Sigmoid colon (tissue), 7 donors: ENCODE measurements around the gene TSPAN9. TPM values are rescaled to one million over a fixed set of nuclear protein-coding genes. Genes with fewer than 3 reads are reported as not detected.

Source experiments
- DNase-seq: peaks from one replicate; pipeline ENCODE4 v3.0.0-alpha.2; 2019
- H3K27ac ChIP-seq, 4 donors: fragments of 200-600 bp; sonication (generic); one replicate each; pipeline ENCODE4 v1.5.1; 2016 to 2019; ENCODE audit warnings: mild to moderate bottlenecking in 1 of 4
- H3K27me3 ChIP-seq, 3 donors: fragments of 200-600 bp; sonication (generic); one replicate each; pipeline ENCODE4 v1.5.1; 2019; ENCODE audit warnings: mild to moderate bottlenecking in 1 of 3
- H3K36me3 ChIP-seq, 4 donors: fragments of 200-600 bp; sonication (generic); one replicate each; pipeline ENCODE4 v1.5.1; 2016 to 2019
- H3K4me1 ChIP-seq, 4 donors: fragments of 200-600 bp; sonication (generic); one replicate each; pipeline ENCODE4 v1.5.1; 2017 to 2019
- H3K4me3 ChIP-seq, 4 donors: fragments of 200-600 bp; sonication (generic); one replicate each; pipeline ENCODE4 v1.5.1; 2017 to 2019; ENCODE audit warnings: mild to moderate bottlenecking in 2 of 4, moderate library complexity in 1 of 4
- H3K9me3 ChIP-seq, 4 donors: fragments of 200-600 bp in 3 of 4; sonication (generic) in 3 of 4; one replicate each; pipeline versions ENCODE4 v1.5.1 to v1.6.1; 2013 to 2019
- EP300 ChIP-seq, 4 donors: sonication (generic); formaldehyde crosslinking; IDR thresholded peaks; one replicate each; pipeline ENCODE4 v1.6.1; 2017; ENCODE audit warnings: antibody characterized with exemption in 4 of 4
- POLR2A ChIP-seq, 2 donors: fragments of 450-650 bp; IDR thresholded peaks; one replicate each; pipeline ENCODE4 v1.6.1; 2016; ENCODE audit warnings: antibody characterized with exemption in 2 of 2, mild to moderate bottlenecking in 2 of 2, moderate library complexity in 2 of 2
- POLR2AphosphoS5 ChIP-seq, 4 donors: sonication (generic); formaldehyde crosslinking; IDR thresholded peaks; one replicate each; pipeline ENCODE4 v1.6.1; 2017; ENCODE audit warnings: antibody characterized with exemption in 4 of 4
- WGBS, 2 donors: extraction: QIAGEN DNeasy Blood & Tissue Kit; methylation state at CpG; one replicate each; pipeline ENCODE4 v1.1.7; 2013; 5-methylcytosine and 5-hydroxymethylcytosine counted together
- intact Hi-C: fragments of 100-400 bp; cut with DNase I; formaldehyde crosslinking; loops from one replicate; pipeline ENCODE4 v1.15.1; 2023
- polyA plus RNA-seq, 3 donors: library from polyadenylated mRNA; stranded (reverse); fragments of 200-250 nt; gene quantifications; one replicate each; pipeline ENCODE4 v1.2.3, GENCODE V29; 2013
- total RNA-seq, 4 donors: library from RNA; depleted of rRNA; stranded (reverse); fragments of >200 nt; gene quantifications; one replicate each; pipeline ENCODE4 v1.1.0, GENCODE V29; 2016
- TF ChIP-seq, protein P1 (sequence below), 4 experiments: fragments of 450-650 bp in 3 of 4; fragments of 200-600 bp in 1 of 4; IDR thresholded peaks; one replicate each; pipeline ENCODE4 v1.5.1; 2016 to 2019; ENCODE audit warnings: antibody characterized with exemption in 4 of 4, mild to moderate bottlenecking in 3 of 4, moderate library complexity in 2 of 4
- donor health status: healthy with polysubstance abuse.
- donor health status: Bipolar disorder and iron deficiency.
- donor health status: healthy.

Gene TSPAN9
- total and polyA plus RNA-seq, 7 donors = 0.92 to 28.0 (median 18.2) TPM

DNA sequence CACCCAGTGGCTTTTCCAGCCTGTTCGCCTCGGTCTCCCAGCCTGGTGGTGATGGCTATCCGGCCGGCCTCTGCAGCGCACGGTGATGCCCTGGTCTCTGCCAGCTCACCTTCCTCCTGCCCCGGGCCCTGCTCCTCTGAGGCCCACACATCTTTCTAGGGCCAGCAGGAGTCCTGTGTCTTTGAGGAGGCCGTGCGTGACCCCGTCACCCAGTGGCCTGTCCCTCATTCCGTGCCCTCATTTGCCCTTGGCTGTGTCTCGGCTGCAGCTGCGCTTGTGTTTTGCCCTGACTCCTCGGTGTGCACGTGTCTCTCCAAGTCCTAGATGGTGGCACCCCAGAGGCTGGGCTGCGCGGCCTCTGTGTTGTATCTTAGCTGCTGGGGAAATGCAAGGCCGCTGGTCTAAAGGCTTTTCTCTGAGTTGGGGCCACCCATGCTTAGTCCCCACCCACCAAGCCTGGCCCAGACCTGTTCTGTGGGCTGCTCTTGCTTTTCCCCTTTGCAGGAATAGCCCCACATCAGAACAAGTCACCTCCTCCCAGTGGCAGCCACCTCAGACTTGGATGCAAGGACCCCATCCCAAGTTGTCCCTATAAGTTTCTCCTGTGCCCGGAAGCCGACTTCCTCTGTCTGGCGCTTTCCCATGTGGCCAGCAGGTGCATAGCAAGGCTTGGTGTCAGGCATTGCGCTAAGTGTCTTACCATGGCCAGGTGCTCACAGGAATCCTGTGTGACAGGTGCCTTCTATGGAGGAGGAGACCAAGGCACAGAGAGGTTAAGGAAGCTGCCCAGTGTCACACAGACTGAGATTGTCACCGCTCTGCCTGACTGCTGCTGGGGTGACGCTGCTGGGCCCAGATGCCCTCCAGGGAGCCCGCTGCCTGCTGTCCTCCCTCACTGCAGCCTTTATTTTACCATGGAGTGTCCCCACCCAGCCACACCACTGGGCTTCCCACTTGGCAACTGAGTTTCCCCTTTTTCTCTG is 64.5 kb downstream of the TSPAN9 start:
- intact Hi-C loops = no loop called here
- TF ChIP-seq, protein P1, sequence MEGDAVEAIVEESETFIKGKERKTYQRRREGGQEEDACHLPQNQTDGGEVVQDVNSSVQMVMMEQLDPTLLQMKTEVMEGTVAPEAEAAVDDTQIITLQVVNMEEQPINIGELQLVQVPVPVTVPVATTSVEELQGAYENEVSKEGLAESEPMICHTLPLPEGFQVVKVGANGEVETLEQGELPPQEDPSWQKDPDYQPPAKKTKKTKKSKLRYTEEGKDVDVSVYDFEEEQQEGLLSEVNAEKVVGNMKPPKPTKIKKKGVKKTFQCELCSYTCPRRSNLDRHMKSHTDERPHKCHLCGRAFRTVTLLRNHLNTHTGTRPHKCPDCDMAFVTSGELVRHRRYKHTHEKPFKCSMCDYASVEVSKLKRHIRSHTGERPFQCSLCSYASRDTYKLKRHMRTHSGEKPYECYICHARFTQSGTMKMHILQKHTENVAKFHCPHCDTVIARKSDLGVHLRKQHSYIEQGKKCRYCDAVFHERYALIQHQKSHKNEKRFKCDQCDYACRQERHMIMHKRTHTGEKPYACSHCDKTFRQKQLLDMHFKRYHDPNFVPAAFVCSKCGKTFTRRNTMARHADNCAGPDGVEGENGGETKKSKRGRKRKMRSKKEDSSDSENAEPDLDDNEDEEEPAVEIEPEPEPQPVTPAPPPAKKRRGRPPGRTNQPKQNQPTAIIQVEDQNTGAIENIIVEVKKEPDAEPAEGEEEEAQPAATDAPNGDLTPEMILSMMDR (IDR thresholded peaks at IDR 0.05) = no peak
- TF ChIP-seq POLR2AphosphoS5 (IDR thresholded peaks at IDR 0.05) = no peak
- TF ChIP-seq POLR2A (IDR thresholded peaks at IDR 0.05) = no peak
- TF ChIP-seq EP300 (IDR thresholded peaks at IDR 0.05) = no peak
- no peak overlapping the region for H3K27ac ChIP-seq
- DNase-seq = no peak
- WGBS, 2 donors = 85 to 88% methylated on average over 25 of the region's 25 CpGs
- H3K27me3 ChIP-seq = no peaks in the 10 kb centered on the region
- no peaks in the 10 kb centered on the region for H3K9me3 ChIP-seq
- no peak overlapping the region for H3K4me3 ChIP-seq
- H3K4me1 ChIP-seq = peaks cover 0 to 18% (median 12%) of the 10 kb centered on the region in 4 donors
- no peaks in the 10 kb centered on the region for H3K36me3 ChIP-seq

DNA sequence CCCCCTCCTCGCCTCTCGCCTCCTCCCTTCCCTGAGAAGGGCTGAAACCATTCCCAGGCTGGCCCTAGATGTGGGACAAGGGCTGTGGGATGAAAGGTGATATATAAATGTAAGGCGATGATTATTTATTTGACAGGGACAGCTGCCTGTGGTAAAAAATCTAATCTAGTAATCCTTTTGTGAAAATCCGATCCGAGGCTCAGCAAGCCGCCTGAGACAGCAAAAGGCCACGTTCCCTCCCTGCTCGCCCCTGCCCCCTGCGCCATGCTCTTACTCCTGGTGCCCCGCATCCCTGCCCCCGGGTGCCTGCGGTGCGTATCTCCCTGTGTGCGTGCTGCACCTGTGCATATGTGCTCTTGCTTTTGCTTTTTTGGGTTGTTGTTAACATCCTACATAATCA is 65.2 kb downstream of the TSPAN9 start:
- DNase-seq = no peak
- Histone ChIP-seq H3K9me3 (no peaks in the 10 kb centered on the region), H3K36me3 (no peaks in the 10 kb centered on the region), H3K4me1 (peaks cover 0 to 10% (median 4%) of the 10 kb centered on the region in 4 donors), H3K27me3 (no peaks in the 10 kb centered on the region), H3K27ac (no peak overlapping the region), H3K4me3 (no peak overlapping the region)
- WGBS, 2 donors = 85 to 87% methylated on average over 14 of the region's 14 CpGs
- intact Hi-C loops = no loop called here
- TF ChIP-seq POLR2AphosphoS5 (IDR thresholded peaks at IDR 0.05) = no peak
- TF ChIP-seq, protein P1 (IDR thresholded peaks at IDR 0.05) = no peak
- TF ChIP-seq POLR2A (IDR thresholded peaks at IDR 0.05) = no peak
- no peak for TF ChIP-seq EP300 (IDR thresholded peaks at IDR 0.05)

DNA sequence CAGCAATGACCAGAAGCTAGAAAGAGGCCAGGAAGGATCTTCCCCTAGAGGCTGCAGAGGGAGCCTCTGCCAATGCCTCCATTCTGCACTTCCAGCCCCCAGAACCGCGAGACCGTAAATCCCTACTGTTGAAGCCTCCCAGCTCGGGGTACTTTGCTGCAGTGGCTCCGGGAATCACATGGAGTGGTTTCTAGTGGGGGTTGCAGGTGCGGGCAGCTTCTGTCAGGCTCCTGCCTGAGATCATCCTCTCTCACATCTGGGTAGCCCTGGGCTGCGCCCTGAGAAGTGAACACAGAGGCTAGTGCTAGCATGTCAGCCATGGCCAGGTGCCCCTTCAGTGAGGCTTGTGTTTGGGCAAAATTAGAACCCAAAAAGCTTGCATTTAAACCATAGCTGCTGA is 67.3 kb downstream of the TSPAN9 start:
- DNase-seq = no peak
- Histone ChIP-seq H3K27ac (no peak overlapping the region), H3K36me3 (no peaks in the 10 kb centered on the region), H3K27me3 (no peaks in the 10 kb centered on the region), H3K9me3 (no peaks in the 10 kb centered on the region), H3K4me3 (no peak overlapping the region), H3K4me1 (peaks cover 0 to 19% (median 7%) of the 10 kb centered on the region in 4 donors)
- intact Hi-C loops = no loop called here
- WGBS, 2 donors = 95 to 97% methylated on average over 7 of the region's 7 CpGs
- no peak for TF ChIP-seq POLR2A (IDR thresholded peaks at IDR 0.05)
- no peak for TF ChIP-seq POLR2AphosphoS5 (IDR thresholded peaks at IDR 0.05)
- TF ChIP-seq EP300 (IDR thresholded peaks at IDR 0.05) = no peak
- TF ChIP-seq, protein P1 (IDR thresholded peaks at IDR 0.05) = no peak

DNA sequence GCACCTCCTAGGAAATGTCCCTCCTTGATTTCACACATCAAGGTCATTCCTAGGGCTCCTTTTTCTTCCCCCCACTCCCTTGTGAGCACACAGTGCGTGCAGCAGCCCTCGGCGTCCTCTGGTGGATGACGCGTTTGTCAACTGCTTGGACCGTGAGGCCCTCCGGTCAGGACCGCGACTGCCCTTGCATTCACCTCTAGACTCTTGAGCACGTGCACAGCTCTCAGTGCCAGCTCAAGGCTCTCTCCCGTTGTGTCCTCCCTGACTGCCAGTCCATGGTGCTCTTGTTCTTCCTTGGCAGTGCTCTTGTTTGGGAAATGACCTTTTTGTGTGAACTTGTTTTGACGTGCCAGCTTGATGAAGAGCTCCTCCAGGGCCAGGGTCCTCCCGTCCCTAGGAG is 67.9 kb downstream of the TSPAN9 start:
- Histone ChIP-seq H3K4me3 (no peak overlapping the region), H3K27me3 (no peaks in the 10 kb centered on the region), H3K4me1 (peaks cover 0 to 25% (median 10%) of the 10 kb centered on the region in 4 donors), H3K27ac (no peak overlapping the region), H3K36me3 (no peaks in the 10 kb centered on the region), H3K9me3 (no peaks in the 10 kb centered on the region)
- no peak for DNase-seq
- 89 to 91% methylated on average over 13 of the region's 13 CpGs for WGBS, 2 donors
- TF ChIP-seq POLR2AphosphoS5 (IDR thresholded peaks at IDR 0.05) (no peak), EP300 (IDR thresholded peaks at IDR 0.05) (no peak), POLR2A (IDR thresholded peaks at IDR 0.05) (no peak)
- TF ChIP-seq, protein P1 (IDR thresholded peaks at IDR 0.05) = no peak
- intact Hi-C loops = no loop called here
